GM12878 (cell line): Measurements from ENCODE around the gene LEMD1. TPM values are rescaled to one million over a fixed set of nuclear protein-coding genes. Genes with fewer than 3 reads are reported as not detected.

ENCODE experiments used
- ASH2L ChIP-seq: fragments of 300-600, 200-600 bp; sonication (generic); IDR thresholded peaks from 2 replicates; pipeline ENCODE4 v1.6.1; 2017; ENCODE audit warnings: low read depth, mild to moderate bottlenecking, borderline replicate concordance
- BCL3 ChIP-seq: IDR thresholded peaks from 2 replicates; pipeline ENCODE4 v1.6.1; 2011; ENCODE audit warnings: borderline replicate concordance, low read depth, mild to moderate bottlenecking, moderate library complexity, low read length; ENCODE audit not compliant: insufficient read depth, poor library complexity, severe bottlenecking
- CEBPZ ChIP-seq: fragments of 150-350 bp; IDR thresholded peaks from 2 replicates; pipeline ENCODE4 v1.6.1; 2016; ENCODE audit warnings: low read depth, low read length
- TCF12 ChIP-seq: IDR thresholded peaks from 2 replicates; pipeline ENCODE4 v1.6.1; 2011; ENCODE audit warnings: low read depth, mild to moderate bottlenecking, low read length
- ZNF24 ChIP-seq: fragments of 450-650 bp; IDR thresholded peaks from 2 replicates; pipeline ENCODE4 v1.6.1; 2017; ENCODE audit warnings: antibody characterized with exemption, mild to moderate bottlenecking
- polyA plus RNA-seq, 11 experiments: library from polyadenylated mRNA; depleted of rRNA in 4 of 11; unstranded in 6 of 11; stranded (reverse) in 5 of 11; fragments of >200 nt; fragmentation: Nextera tagmentation in 4 of 11; fragmentation: Illumina TruSeq in 1 of 11; extraction: Ambion mirVana in 4 of 11; extraction: Trizol in 1 of 11; gene quantifications; 1 replicate in 1 of 11; 2 replicates in 10 of 11; pipeline versions ENCODE4 v1.2.1 to v1.2.3, GENCODE V29; 2011 to 2016; ENCODE audit warnings: inconsistent platforms in 2 of 11, missing spikeins in 2 of 11, low read depth in 1 of 11
- total RNA-seq, 4 experiments: library from RNA; depleted of rRNA in 3 of 4; stranded (reverse); fragments of >200 nt in 3 of 4; fragmentation: Illumina TruSeq in 1 of 4; extraction: Trizol in 1 of 4; gene quantifications; 2 replicates each; pipeline versions ENCODE4 v1.2.1 to v1.2.3, GENCODE V29; 2013 to 2021

LEMD1 gene
- total and polyA plus RNA-seq, 10 of the 15 experiments (the other 5 are each of a cell fraction or from before 2014, with no cell fraction given) = 0.19 to 1.2 (median 0.26) TPM; not detected in 7

- TF ChIP-seq CEBPZ (no peak), TCF12 (no peak), ASH2L (no peak), BCL3 (no peak), ZNF24 (no peak)
These were observed 26.8 kb upstream of the LEMD1 start (continued) for GRCh38 chr1:205448540-205449253.
